PFSK-1 (cell line): Measurements from ENCODE around the gene NEDD4L.
A peak's percentile ranks its signal among the peaks of the same experiment; 100 is the strongest.

ENCODE experiments used
- FOXP2 ChIP-seq: optimal IDR thresholded peaks from 2 replicates; pipeline ENCODE3; 2011; ENCODE audit warnings: borderline replicate concordance, control low read depth, inconsistent platforms; ENCODE audit not compliant: insufficient read depth; ENCODE audit errors: extremely low read length, extremely low read depth
- POLR2AphosphoS5 ChIP-seq: IDR thresholded peaks from 2 replicates; pipeline ENCODE4 v1.6.1; 2012; ENCODE audit warnings: low read depth, mild to moderate bottlenecking, control low read depth, low read length, moderate library complexity
- SIN3A ChIP-seq: IDR thresholded peaks from 2 replicates; pipeline ENCODE4 v1.6.1; 2012; ENCODE audit warnings: mild to moderate bottlenecking, low read length, moderate library complexity, borderline replicate concordance; ENCODE audit not compliant: insufficient read depth
- TAF1 ChIP-seq: IDR thresholded peaks from 2 replicates; pipeline ENCODE4 v1.6.1; 2012; ENCODE audit warnings: low read length, control low read depth, borderline replicate concordance; ENCODE audit not compliant: insufficient read depth
- TF ChIP-seq, protein P1 (sequence below), 2 experiments: IDR thresholded peaks; 2 replicates each; pipeline versions ENCODE4 v1.6.1 to v1.8.0; 2011 to 2012; ENCODE audit warnings: low read depth in 2 of 2, low read length in 2 of 2, control low read depth in 1 of 2, inconsistent platforms in 1 of 2, mild to moderate bottlenecking in 1 of 2, moderate library complexity in 1 of 2; ENCODE audit not compliant: insufficient read depth in 1 of 2

The NEDD4L gene

DNA sequence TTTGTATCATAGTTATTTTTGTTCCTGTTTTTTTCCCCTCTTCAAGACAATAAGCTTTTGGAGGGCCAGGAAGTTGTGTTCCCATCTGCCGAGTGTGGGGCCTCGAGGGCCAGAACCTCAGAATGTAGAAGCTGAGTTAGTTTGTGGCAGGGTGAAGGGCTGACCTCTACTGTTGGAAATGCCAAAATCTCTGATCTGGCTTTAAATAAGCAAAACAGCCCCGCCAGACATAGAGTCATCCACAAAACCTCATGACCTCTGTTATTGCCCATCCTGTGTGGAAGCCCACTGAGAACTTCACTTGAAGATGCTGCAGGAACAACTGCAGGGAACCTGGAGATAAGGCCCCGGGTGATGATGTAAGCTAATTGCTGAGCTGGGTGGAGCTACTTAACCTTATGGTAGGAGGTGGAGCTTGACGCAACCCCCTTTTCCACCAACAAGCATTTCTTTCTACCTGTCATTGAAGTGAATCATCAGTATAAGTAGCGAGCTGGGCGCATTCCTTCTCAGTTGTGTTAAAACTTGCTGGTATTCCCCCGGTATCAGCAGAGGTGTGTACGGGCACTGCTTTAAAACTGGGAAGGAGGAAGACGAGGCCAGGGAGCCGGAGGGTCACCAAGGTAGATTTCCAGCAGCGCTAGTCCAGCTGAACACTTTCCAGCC, 177.2 kb downstream of the NEDD4L start:
- no peak for TF ChIP-seq FOXP2
- TF ChIP-seq, protein P1, sequence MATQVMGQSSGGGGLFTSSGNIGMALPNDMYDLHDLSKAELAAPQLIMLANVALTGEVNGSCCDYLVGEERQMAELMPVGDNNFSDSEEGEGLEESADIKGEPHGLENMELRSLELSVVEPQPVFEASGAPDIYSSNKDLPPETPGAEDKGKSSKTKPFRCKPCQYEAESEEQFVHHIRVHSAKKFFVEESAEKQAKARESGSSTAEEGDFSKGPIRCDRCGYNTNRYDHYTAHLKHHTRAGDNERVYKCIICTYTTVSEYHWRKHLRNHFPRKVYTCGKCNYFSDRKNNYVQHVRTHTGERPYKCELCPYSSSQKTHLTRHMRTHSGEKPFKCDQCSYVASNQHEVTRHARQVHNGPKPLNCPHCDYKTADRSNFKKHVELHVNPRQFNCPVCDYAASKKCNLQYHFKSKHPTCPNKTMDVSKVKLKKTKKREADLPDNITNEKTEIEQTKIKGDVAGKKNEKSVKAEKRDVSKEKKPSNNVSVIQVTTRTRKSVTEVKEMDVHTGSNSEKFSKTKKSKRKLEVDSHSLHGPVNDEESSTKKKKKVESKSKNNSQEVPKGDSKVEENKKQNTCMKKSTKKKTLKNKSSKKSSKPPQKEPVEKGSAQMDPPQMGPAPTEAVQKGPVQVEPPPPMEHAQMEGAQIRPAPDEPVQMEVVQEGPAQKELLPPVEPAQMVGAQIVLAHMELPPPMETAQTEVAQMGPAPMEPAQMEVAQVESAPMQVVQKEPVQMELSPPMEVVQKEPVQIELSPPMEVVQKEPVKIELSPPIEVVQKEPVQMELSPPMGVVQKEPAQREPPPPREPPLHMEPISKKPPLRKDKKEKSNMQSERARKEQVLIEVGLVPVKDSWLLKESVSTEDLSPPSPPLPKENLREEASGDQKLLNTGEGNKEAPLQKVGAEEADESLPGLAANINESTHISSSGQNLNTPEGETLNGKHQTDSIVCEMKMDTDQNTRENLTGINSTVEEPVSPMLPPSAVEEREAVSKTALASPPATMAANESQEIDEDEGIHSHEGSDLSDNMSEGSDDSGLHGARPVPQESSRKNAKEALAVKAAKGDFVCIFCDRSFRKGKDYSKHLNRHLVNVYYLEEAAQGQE (IDR thresholded peaks at IDR 0.05; ENCODE audit: insufficient read depth in 1 of 2, low read depth in 2 of 2, low read length in 2 of 2), result no peak
- TF ChIP-seq TAF1, result no peak
- TF ChIP-seq SIN3A, result no peak
- TF ChIP-seq POLR2AphosphoS5, result no peak

DNA sequence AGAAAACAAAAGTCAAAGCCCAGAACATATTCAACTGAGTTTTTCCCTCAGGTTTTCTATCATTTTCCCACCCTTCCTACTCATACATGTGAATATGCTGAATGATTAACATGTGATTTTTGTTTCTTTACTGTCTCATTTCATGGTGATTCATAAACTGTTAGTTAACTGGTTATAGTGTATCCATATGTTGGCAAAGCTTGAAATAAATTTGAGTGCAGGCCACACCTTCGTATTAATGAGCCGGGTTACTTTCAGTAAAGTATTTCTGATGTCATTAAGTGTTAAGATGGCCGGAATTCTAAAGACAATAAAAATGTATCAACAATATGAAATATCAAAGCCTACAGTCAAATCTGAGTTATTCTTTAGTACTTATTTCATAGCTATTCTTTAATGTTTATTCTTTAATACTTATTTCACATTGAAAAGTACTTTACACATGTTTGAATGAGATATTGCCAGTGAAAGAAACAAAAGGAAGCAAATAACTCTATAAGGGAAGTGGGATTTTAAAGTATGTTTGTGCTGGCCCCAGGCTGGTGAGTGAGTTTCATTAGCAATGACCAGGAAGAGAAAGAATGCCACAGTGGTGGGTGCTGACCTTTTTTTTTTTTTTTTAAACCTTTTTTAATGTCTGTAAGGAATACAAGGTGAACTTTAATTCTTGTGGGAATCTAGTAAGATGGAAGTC, 178.6 kb downstream of the NEDD4L start:
- no peak for TF ChIP-seq TAF1
- no peak for TF ChIP-seq SIN3A
- TF ChIP-seq, protein P1 (IDR thresholded peaks at IDR 0.05; ENCODE audit: insufficient read depth in 1 of 2, low read depth in 2 of 2, low read length in 2 of 2), result no peak
- TF ChIP-seq POLR2AphosphoS5, result no peak
- TF ChIP-seq FOXP2, result no peak

DNA sequence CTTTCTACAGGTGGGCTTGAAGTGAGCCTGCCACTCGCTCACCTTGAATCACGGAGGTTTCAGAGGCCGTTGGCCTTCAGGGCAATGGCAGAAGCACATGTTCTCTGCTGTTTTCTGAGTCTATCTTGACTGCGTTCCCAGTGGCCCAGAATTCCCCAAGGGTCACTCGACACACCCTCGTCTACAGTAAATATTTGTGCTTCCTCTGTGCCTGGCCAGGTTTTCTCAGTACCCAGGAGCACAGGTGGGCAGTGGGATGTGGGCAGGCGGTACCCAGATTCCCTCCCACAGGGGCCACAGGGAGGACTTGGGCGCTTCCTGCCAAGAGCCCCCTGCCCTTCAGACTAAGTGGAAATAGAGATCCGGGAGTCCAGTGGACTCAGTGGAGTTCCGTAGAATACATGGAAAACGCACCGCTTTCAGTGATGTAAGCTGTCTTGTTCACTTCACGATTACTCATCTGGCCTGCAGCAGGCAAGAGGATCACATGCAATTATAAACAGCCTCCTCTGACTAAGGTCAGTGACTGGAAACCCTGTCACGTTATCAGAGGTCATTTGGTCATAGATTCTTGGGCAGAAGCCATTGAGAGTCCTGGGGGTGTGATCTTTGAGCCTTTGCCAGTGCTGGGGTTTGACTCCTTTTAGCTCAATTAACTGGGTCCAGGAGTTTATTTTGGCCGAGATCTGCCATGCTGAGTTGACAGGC, 179.8 kb downstream of the NEDD4L start:
- no peak for TF ChIP-seq TAF1
- peak; percentile 84; the same call in 1 of the 2 replicates for TF ChIP-seq SIN3A
- TF ChIP-seq, protein P1 (IDR thresholded peaks at IDR 0.05; ENCODE audit: insufficient read depth in 1 of 2, low read depth in 2 of 2, low read length in 2 of 2), result peak in 1 of 2 experiments; percentile 72; a peak in 2 of 4 replicates
- peak; percentile 53 for TF ChIP-seq POLR2AphosphoS5
- no peak for TF ChIP-seq FOXP2

DNA sequence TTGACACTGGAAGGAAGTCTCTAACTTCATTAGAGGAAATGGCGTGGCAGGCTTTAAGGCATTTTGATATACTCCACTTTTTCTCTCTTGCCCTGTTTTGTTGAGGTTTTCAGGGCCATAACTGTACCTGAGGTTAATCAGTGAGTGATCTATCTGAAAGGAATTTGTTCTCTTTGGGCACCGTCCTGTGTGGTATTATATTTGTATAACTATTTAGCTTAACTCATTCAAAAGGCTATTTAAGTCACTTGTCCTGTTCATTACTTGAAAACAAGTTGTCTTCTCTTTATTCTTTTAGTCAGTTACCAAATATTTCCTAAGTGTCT, 180.4 kb downstream of the NEDD4L start:
- TF ChIP-seq TAF1, result no peak
- TF ChIP-seq, protein P1 (IDR thresholded peaks at IDR 0.05; ENCODE audit: insufficient read depth in 1 of 2, low read depth in 2 of 2, low read length in 2 of 2), result no peak
- no peak for TF ChIP-seq POLR2AphosphoS5
- TF ChIP-seq SIN3A, result 0 out of 2 replicates have a peak, but pooled peaks have one; percentile 15
- no peak for TF ChIP-seq FOXP2
